K562 (cell line): Measurements from ENCODE around the gene ARID4B.

Experiments
- ATF3 ChIP-seq, 2 experiments: fragments of 450-650 bp in 1 of 2; sonication (generic) in 1 of 2; formaldehyde crosslinking in 1 of 2; IDR thresholded peaks in 1 of 2; conservative IDR thresholded peaks in 1 of 2; 2 replicates each; pipeline versions ENCODE4 v1.6.1 to v1.8.1; 2016 to 2023; ENCODE audit warnings: mild to moderate bottlenecking in 2 of 2, moderate library complexity in 2 of 2, inconsistent platforms in 1 of 2, missing genetic modification reagents in 1 of 2
- ATF7 ChIP-seq: fragments of 450-650 bp; IDR thresholded peaks from 2 replicates; pipeline ENCODE4 v1.7.1; 2014; ENCODE audit warnings: mild to moderate bottlenecking, moderate library complexity
- CTCF ChIP-seq, 3 experiments: IDR thresholded peaks in 2 of 3; conservative IDR thresholded peaks in 1 of 3; 2 replicates each; pipeline ENCODE4 v1.5.1; 2011 to 2012; ENCODE audit warnings: low read length in 3 of 3, mild to moderate bottlenecking in 3 of 3, control low read depth in 2 of 3, improper control_type of control experiment in 1 of 3, inconsistent platforms in 1 of 3, low read depth in 1 of 3, mixed read lengths in 1 of 3, moderate library complexity in 1 of 3; ENCODE audit not compliant: insufficient read depth in 2 of 3
- EP300 ChIP-seq: IDR thresholded peaks from 2 replicates; pipeline ENCODE4 v1.6.1; 2012; ENCODE audit warnings: low read length, improper control_type of control experiment
- EZH2 ChIP-seq: IDR thresholded peaks from 2 replicates; pipeline ENCODE4 v1.6.1; 2012; ENCODE audit warnings: low read depth, mild to moderate bottlenecking, inconsistent platforms, low read length, borderline replicate concordance
- IFI16 ChIP-seq: fragments of 250-450 bp; sonication (Bioruptor Pico); IDR thresholded peaks from 2 replicates; pipeline ENCODE4 v2.1.2; 2022; ENCODE audit warnings: mild to moderate bottlenecking, inconsistent platforms
- MYC ChIP-seq, 2 experiments: fragments of 250-450 bp in 1 of 2; sonication (Bioruptor Pico) in 1 of 2; IDR thresholded peaks; 2 replicates each; pipeline versions ENCODE4 v1.5.1 to v1.6.1; 2012 to 2021; ENCODE audit warnings: low read depth in 2 of 2, borderline replicate concordance in 1 of 2, improper control_type of control experiment in 1 of 2, low read length in 1 of 2, mild to moderate bottlenecking in 1 of 2, moderate library complexity in 1 of 2
- PCBP2 ChIP-seq: fragments of 200-400 bp; formaldehyde crosslinking; IDR thresholded peaks from 2 replicates; pipeline ENCODE4 v1.6.1; 2018; ENCODE audit warnings: low read length, low read depth, mild to moderate bottlenecking, moderate library complexity; ENCODE audit not compliant: poor library complexity, severe bottlenecking
- PRPF4 ChIP-seq: fragments of 200-400 bp; formaldehyde crosslinking; IDR thresholded peaks from one replicate; pipeline ENCODE4 v1.6.1; 2017; ENCODE audit warnings: low read length, low read depth, mild to moderate bottlenecking; ENCODE audit not compliant: insufficient read depth, poor library complexity, severe bottlenecking
- SRF ChIP-seq, 2 experiments: fragments of 250-450, 450-650 bp in 1 of 2; sonication (Bioruptor Pico) in 1 of 2; sonication (generic) in 1 of 2; formaldehyde crosslinking; IDR thresholded peaks; 2 replicates each; pipeline versions ENCODE4 v1.5.0 to v1.5.1; 2020 to 2022; ENCODE audit warnings: mild to moderate bottlenecking in 1 of 2, missing genetic modification reagents in 1 of 2
- TAF1 ChIP-seq: IDR thresholded peaks from 2 replicates; pipeline ENCODE4 v1.6.1; 2011; ENCODE audit warnings: mild to moderate bottlenecking, low read length, moderate library complexity; ENCODE audit not compliant: insufficient read depth, control insufficient read depth, severe bottlenecking; ENCODE audit errors: extremely low read depth
- TARDBP ChIP-seq: fragments of 450-650 bp; IDR thresholded peaks from 2 replicates; pipeline ENCODE4 v1.6.1; 2016
- TSHZ1 ChIP-seq: fragments of 250-450 bp; sonication (Bioruptor Pico); IDR thresholded peaks from 2 replicates; pipeline ENCODE4 v1.4.0; 2020; ENCODE audit warnings: mild to moderate bottlenecking, moderate library complexity

GRCh38 chr1:235329139-235329902 lies 1.3 kb upstream of the ARID4B start:
- TF ChIP-seq EZH2: no peak
- TF ChIP-seq ATF3 (IDR thresholded peaks at IDR 0.05): no peak
- no peak for TF ChIP-seq ATF3 (CRISPR knock-in tag; conservative IDR thresholded peaks at IDR 0.05)
- TF ChIP-seq IFI16 (CRISPR knock-in tag): no peak
- TF ChIP-seq TSHZ1 (CRISPR knock-in tag): no peak
- no peak for TF ChIP-seq TAF1
- peak in 2 of 3 experiments; percentile 35 to 45; a peak in 4 of 6 replicates for TF ChIP-seq CTCF (IDR thresholded peaks at IDR 0.05 in 2 of 3, conservative IDR thresholded peaks at IDR 0.05 in 1 of 3; ENCODE audit: insufficient read depth in 2 of 3, low read depth in 1 of 3, low read length in 3 of 3)
- TF ChIP-seq EP300: no peak
- TF ChIP-seq PCBP2: no peak
- no peak for TF ChIP-seq PRPF4
- TF ChIP-seq ATF7: no peak
- TF ChIP-seq TARDBP: peak; percentile 30; the same call in 1 of the 2 replicates
- TF ChIP-seq MYC (IDR thresholded peaks at IDR 0.05; ENCODE audit: low read depth, low read length): no peak
- no peak for TF ChIP-seq MYC (CRISPR knock-in tag; IDR thresholded peaks at IDR 0.05; ENCODE audit: borderline replicate concordance, low read depth)
- no peak for TF ChIP-seq SRF (CRISPR knock-in tag; IDR thresholded peaks at IDR 0.05)
